ENCODE measurements around the gene PDZD2.

- TF ChIP-seq EZH2 (IDR thresholded peaks at IDR 0.05; ENCODE audit: low read depth), result no peak
- TF ChIP-seq, protein P1, sequence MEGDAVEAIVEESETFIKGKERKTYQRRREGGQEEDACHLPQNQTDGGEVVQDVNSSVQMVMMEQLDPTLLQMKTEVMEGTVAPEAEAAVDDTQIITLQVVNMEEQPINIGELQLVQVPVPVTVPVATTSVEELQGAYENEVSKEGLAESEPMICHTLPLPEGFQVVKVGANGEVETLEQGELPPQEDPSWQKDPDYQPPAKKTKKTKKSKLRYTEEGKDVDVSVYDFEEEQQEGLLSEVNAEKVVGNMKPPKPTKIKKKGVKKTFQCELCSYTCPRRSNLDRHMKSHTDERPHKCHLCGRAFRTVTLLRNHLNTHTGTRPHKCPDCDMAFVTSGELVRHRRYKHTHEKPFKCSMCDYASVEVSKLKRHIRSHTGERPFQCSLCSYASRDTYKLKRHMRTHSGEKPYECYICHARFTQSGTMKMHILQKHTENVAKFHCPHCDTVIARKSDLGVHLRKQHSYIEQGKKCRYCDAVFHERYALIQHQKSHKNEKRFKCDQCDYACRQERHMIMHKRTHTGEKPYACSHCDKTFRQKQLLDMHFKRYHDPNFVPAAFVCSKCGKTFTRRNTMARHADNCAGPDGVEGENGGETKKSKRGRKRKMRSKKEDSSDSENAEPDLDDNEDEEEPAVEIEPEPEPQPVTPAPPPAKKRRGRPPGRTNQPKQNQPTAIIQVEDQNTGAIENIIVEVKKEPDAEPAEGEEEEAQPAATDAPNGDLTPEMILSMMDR (conservative IDR thresholded peaks at IDR 0.05), result no peak
Measured at GRCh38 chr5:31635446-31635845, 3.5 kb upstream of the PDZD2 start.

Data from PC-9 (cell line).